ENCODE measurements around the gene NFKBIE. TPM values are rescaled to one million over a fixed set of nuclear protein-coding genes. Genes with fewer than 3 reads are reported as not detected.

Gene NFKBIE
- total and polyA plus RNA-seq, 2 of the 13 experiments (the other 11 are each of a cell fraction or from before 2014, with no cell fraction given) = 6.7 to 14.5 TPM

DNA sequence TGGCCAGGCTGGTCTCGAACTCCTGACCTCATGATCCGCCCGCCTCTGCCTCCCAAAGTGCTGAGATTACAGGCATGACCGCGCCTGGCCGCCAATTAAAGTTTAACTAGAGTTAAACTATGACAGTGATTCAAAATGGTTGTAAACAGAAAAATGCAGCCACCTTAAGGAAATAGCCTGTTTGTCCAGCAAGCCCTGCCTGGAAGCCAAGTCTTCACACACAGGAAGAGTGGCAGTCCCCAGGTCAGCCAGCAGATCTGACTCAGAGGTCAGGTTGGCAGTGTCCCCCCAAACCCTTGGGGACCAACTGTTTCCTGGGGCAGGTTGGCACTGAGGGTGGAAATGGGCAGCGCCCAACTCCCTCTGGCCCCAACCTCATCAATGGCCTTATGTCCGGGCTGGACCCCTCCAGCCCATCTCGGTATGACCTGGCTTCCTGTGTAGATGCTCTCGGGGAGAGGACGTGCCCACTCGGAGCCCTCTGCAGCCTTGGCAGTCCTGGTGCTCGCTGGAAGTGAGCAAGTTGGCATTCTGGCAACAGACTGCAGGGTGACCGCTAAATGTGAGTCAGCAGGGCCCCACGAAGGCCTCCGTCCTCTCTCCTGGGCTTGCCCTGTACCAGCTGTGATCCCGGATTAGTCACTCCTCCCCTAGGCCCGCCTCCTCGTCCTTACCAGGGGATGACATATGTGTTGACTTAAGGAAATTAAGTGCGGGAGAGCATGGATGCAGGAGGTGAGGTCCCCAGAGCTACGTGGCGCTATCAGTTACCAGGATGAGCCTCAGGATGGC lies 28.1 kb downstream of the NFKBIE start (continued):
- TF ChIP-seq ZNF552 (CRISPR knock-in tag; IDR thresholded peaks at IDR 0.05; ENCODE audit: borderline replicate concordance) (no peak), FLYWCH1 (CRISPR knock-in tag; IDR thresholded peaks at IDR 0.05) (no peak), MYNN (CRISPR knock-in tag; IDR thresholded peaks at IDR 0.05; ENCODE audit: low read depth) (no peak), ASH2L (IDR thresholded peaks at IDR 0.05; ENCODE audit: insufficient read length, low read depth, low read length) (no peak), GABPA (IDR thresholded peaks at IDR 0.05; ENCODE audit: low read depth, low read length) (no peak), GABPA (CRISPR knock-in tag; IDR thresholded peaks at IDR 0.05; ENCODE audit: low read depth) (no peak), NPAS2 (CRISPR knock-in tag; IDR thresholded peaks at IDR 0.05; ENCODE audit: borderline replicate concordance) (no peak), ZNF136 (CRISPR knock-in tag; IDR thresholded peaks at IDR 0.05; ENCODE audit: low read depth) (no peak), TCF7L2 (IDR thresholded peaks at IDR 0.05; ENCODE audit: low read depth, low read length) (no peak), ZFP62 (CRISPR knock-in tag; IDR thresholded peaks at IDR 0.05) (no peak), ZNF614 (CRISPR knock-in tag; IDR thresholded peaks at IDR 0.05; ENCODE audit: borderline replicate concordance) (no peak), TEAD2 (CRISPR knock-in tag; IDR thresholded peaks at IDR 0.05) (no peak), ZBTB14 (CRISPR knock-in tag; IDR thresholded peaks at IDR 0.05) (no peak), TCF7 (IDR thresholded peaks at IDR 0.05; ENCODE audit: low read depth) (no peak), ZNF639 (CRISPR knock-in tag; conservative IDR thresholded peaks at IDR 0.05) (no peak), ZNF678 (CRISPR knock-in tag; IDR thresholded peaks at IDR 0.05) (no peak), JDP2 (CRISPR knock-in tag; IDR thresholded peaks at IDR 0.05; ENCODE audit: borderline replicate concordance) (no peak), ATAD3A (CRISPR knock-in tag; IDR thresholded peaks at IDR 0.05) (no peak)
- TF ChIP-seq, protein P1, sequence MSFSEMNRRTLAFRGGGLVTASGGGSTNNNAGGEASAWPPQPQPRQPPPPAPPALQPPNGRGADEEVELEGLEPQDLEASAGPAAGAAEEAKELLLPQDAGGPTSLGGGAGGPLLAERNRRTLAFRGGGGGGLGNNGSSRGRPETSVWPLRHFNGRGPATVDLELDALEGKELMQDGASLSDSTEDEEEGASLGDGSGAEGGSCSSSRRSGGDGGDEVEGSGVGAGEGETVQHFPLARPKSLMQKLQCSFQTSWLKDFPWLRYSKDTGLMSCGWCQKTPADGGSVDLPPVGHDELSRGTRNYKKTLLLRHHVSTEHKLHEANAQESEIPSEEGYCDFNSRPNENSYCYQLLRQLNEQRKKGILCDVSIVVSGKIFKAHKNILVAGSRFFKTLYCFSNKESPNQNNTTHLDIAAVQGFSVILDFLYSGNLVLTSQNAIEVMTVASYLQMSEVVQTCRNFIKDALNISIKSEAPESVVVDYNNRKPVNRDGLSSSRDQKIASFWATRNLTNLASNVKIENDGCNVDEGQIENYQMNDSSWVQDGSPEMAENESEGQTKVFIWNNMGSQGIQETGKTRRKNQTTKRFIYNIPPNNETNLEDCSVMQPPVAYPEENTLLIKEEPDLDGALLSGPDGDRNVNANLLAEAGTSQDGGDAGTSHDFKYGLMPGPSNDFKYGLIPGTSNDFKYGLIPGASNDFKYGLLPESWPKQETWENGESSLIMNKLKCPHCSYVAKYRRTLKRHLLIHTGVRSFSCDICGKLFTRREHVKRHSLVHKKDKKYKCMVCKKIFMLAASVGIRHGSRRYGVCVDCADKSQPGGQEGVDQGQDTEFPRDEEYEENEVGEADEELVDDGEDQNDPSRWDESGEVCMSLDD (CRISPR knock-in tag; IDR thresholded peaks at IDR 0.05; ENCODE audit: borderline replicate concordance) = no peak; the same call in 1 of the 2 replicates
- TF ChIP-seq, protein P2, sequence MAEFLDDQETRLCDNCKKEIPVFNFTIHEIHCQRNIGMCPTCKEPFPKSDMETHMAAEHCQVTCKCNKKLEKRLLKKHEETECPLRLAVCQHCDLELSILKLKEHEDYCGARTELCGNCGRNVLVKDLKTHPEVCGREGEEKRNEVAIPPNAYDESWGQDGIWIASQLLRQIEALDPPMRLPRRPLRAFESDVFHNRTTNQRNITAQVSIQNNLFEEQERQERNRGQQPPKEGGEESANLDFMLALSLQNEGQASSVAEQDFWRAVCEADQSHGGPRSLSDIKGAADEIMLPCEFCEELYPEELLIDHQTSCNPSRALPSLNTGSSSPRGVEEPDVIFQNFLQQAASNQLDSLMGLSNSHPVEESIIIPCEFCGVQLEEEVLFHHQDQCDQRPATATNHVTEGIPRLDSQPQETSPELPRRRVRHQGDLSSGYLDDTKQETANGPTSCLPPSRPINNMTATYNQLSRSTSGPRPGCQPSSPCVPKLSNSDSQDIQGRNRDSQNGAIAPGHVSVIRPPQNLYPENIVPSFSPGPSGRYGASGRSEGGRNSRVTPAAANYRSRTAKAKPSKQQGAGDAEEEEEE (CRISPR knock-in tag; IDR thresholded peaks at IDR 0.05; ENCODE audit: borderline replicate concordance) = no peak
- TF ChIP-seq, protein P3, sequence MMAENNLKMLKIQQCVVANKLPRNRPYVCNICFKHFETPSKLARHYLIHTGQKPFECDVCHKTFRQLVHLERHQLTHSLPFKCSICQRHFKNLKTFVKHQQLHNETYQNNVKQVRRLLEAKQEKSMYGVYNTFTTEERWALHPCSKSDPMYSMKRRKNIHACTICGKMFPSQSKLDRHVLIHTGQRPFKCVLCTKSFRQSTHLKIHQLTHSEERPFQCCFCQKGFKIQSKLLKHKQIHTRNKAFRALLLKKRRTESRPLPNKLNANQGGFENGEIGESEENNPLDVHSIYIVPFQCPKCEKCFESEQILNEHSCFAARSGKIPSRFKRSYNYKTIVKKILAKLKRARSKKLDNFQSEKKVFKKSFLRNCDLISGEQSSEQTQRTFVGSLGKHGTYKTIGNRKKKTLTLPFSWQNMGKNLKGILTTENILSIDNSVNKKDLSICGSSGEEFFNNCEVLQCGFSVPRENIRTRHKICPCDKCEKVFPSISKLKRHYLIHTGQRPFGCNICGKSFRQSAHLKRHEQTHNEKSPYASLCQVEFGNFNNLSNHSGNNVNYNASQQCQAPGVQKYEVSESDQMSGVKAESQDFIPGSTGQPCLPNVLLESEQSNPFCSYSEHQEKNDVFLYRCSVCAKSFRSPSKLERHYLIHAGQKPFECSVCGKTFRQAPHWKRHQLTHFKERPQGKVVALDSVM (CRISPR knock-in tag; IDR thresholded peaks at IDR 0.05) = peak; percentile 60; the same call in 1 of the 2 replicates

All from HepG2 (cell line).